Esophagus muscularis mucosa (tissue), 4 donors: ENCODE measurements around the gene SNF8.

Experiments used
- CTCF ChIP-seq, 3 experiments: fragments of 200-600 bp in 2 of 3; fragments of 450-650 bp in 1 of 3; sonication (generic) in 2 of 3; IDR thresholded peaks; one replicate each; pipeline ENCODE4 v1.5.1; 2017 to 2019; ENCODE audit warnings: antibody characterized with exemption in 3 of 3, mild to moderate bottlenecking in 2 of 3, moderate library complexity in 1 of 3
- EP300 ChIP-seq: sonication (generic); formaldehyde crosslinking; IDR thresholded peaks from one replicate; pipeline ENCODE4 v1.6.1; 2017; ENCODE audit warnings: antibody characterized with exemption
- POLR2A ChIP-seq: fragments of 450-650 bp; IDR thresholded peaks from one replicate; pipeline ENCODE4 v1.6.1; 2017; ENCODE audit warnings: antibody characterized with exemption, moderate library complexity, mild to moderate bottlenecking, low read depth
- POLR2AphosphoS5 ChIP-seq, 2 donors: sonication (generic); formaldehyde crosslinking; IDR thresholded peaks; one replicate each; pipeline ENCODE4 v1.6.1; 2017; ENCODE audit warnings: antibody characterized with exemption in 2 of 2

GRCh38 chr17:48992444-48992843 is 47.8 kb upstream of the SNF8 start:
- TF ChIP-seq CTCF (IDR thresholded peaks at IDR 0.05) (no peak), EP300 (no peak), POLR2AphosphoS5 (IDR thresholded peaks at IDR 0.05) (no peak), POLR2A (no peak)
